GM23338 (cell line): Measurements from ENCODE around the gene LRRC17. TPM values are rescaled to one million over a fixed set of nuclear protein-coding genes. Genes with fewer than 3 reads are reported as not detected.

ENCODE experiments used
- ATAC-seq: fragments of 200-7000 bp; cut with Tn5 transposase; 3 replicates; pipeline ENCODE4 v1.9.1; 2020
- DNase-seq: peaks from one replicate; pipeline ENCODE4 v3.0.0-alpha.2; 2015; ENCODE audit warnings: low spot score
- H2AFZ ChIP-seq: fragments of 200-600 bp; sonication (generic); 2 replicates; pipeline ENCODE4 v1.8.0; 2016; ENCODE audit warnings: antibody characterized with exemption, mild to moderate bottlenecking, moderate library complexity
- H3F3A ChIP-seq: fragments of 200-600 bp; sonication (generic); replicated peaks from 2 replicates; pipeline ENCODE4 v1.8.0; 2017; ENCODE audit warnings: antibody characterized with exemption, mixed run types, low read depth
- H3K27ac ChIP-seq: fragments of 200-600 bp; sonication (generic); 2 replicates; pipeline ENCODE4 v1.6.1; 2016; ENCODE audit warnings: low read depth
- H3K27me3 ChIP-seq: fragments of 200-600 bp; sonication (generic); 2 replicates; pipeline ENCODE4 v1.8.0; 2016; ENCODE audit warnings: mild to moderate bottlenecking, mixed run types, moderate library complexity; ENCODE audit not compliant: insufficient read depth
- H3K36me3 ChIP-seq: fragments of 200-600 bp; sonication (generic); 2 replicates; pipeline ENCODE4 v1.8.0; 2016; ENCODE audit warnings: mild to moderate bottlenecking; ENCODE audit not compliant: insufficient read depth
- H3K4me1 ChIP-seq: fragments of 200-600 bp; sonication (generic); 2 replicates; pipeline ENCODE4 v1.8.0; 2016; ENCODE audit warnings: mild to moderate bottlenecking, moderate library complexity; ENCODE audit not compliant: insufficient read depth
- H3K4me2 ChIP-seq: fragments of 200-600 bp; sonication (generic); 2 replicates; pipeline ENCODE4 v1.7.1; 2017; ENCODE audit warnings: mixed run types
- H3K4me3 ChIP-seq: fragments of 200-600 bp; sonication (generic); 2 replicates; pipeline ENCODE4 v1.6.1; 2016; ENCODE audit warnings: mixed run types
- H3K79me2 ChIP-seq: fragments of 200-600 bp; sonication (generic); replicated peaks from 2 replicates; pipeline ENCODE4 v1.8.0; 2017; ENCODE audit warnings: mild to moderate bottlenecking; ENCODE audit not compliant: insufficient read depth
- H3K9me2 ChIP-seq: fragments of 200-600 bp; sonication (generic); 2 replicates; pipeline ENCODE4 v1.8.0; 2017; ENCODE audit not compliant: insufficient read depth
- H4K20me1 ChIP-seq: fragments of 200-600 bp; sonication (generic); replicated peaks from 2 replicates; pipeline ENCODE4 v1.8.0; 2017; ENCODE audit warnings: mild to moderate bottlenecking; ENCODE audit not compliant: insufficient read depth
- H3K27ac Mint-ChIP-seq: 2 replicates; pipeline ENCODE4 v1.8.0; 2020; ENCODE audit warnings: inconsistent platforms, mild to moderate bottlenecking, moderate library complexity, mixed read lengths
- H3K27me3 Mint-ChIP-seq: 3 replicates; pipeline ENCODE4 v1.8.0; 2022; ENCODE audit warnings: low read depth, mild to moderate bottlenecking, moderate library complexity, mixed read lengths, inconsistent platforms; ENCODE audit not compliant: insufficient read depth, poor library complexity
- H3K36me3 Mint-ChIP-seq: 3 replicates; pipeline ENCODE4 v1.8.0; 2021; ENCODE audit warnings: low read depth, mild to moderate bottlenecking, inconsistent platforms, moderate library complexity, mixed read lengths
- H3K4me1 Mint-ChIP-seq: 3 replicates; pipeline ENCODE4 v1.8.0; 2020; ENCODE audit warnings: mild to moderate bottlenecking, inconsistent platforms, mixed read lengths
- H3K4me3 Mint-ChIP-seq: 3 replicates; pipeline ENCODE4 v1.8.0; 2021; ENCODE audit warnings: moderate library complexity, mild to moderate bottlenecking, inconsistent platforms, mixed read lengths
- H3K9me3 Mint-ChIP-seq: 3 replicates; pipeline ENCODE4 v1.8.0; 2020; ENCODE audit warnings: moderate library complexity, mild to moderate bottlenecking, inconsistent platforms, mixed read lengths
- CREB1 ChIP-seq: fragments of 250-450 bp; sonication (Bioruptor Pico); IDR thresholded peaks from 2 replicates; pipeline ENCODE4 v1.5.0; 2020; ENCODE audit warnings: low read depth, mild to moderate bottlenecking, moderate library complexity
- CTCF ChIP-seq, 2 experiments: fragments of 200-600 bp in 1 of 2; sonication (generic) in 1 of 2; conservative IDR thresholded peaks; 2 replicates each; pipeline versions ENCODE4 v1.5.1 to v1.6.1; 2016 to 2017; ENCODE audit warnings: antibody characterized with exemption in 2 of 2, low read depth in 2 of 2, mild to moderate bottlenecking in 2 of 2, moderate library complexity in 1 of 2
- EZH2 ChIP-seq: fragments of 200-600 bp; sonication (generic); IDR thresholded peaks from one replicate; pipeline ENCODE4 v1.8.0; 2017; ENCODE audit warnings: antibody characterized with exemption, mild to moderate bottlenecking, low read depth; ENCODE audit not compliant: unreplicated experiment
- EZH2phosphoT487 ChIP-seq: fragments of 200-600 bp; sonication (generic); IDR thresholded peaks from one replicate; pipeline ENCODE4 v1.8.1; 2018; ENCODE audit warnings: antibody characterized with exemption; ENCODE audit not compliant: unreplicated experiment
- JUNB ChIP-seq: IDR thresholded peaks from one replicate; pipeline ENCODE4 v1.6.1; 2016; ENCODE audit warnings: antibody characterized with exemption; ENCODE audit not compliant: unreplicated experiment
- NANOG ChIP-seq: IDR thresholded peaks from 2 replicates; pipeline ENCODE4 v1.6.1; 2016; ENCODE audit warnings: antibody characterized with exemption, borderline replicate concordance
- POLR2AphosphoS5 ChIP-seq: IDR thresholded peaks from 2 replicates; pipeline ENCODE4 v1.6.1; 2016; ENCODE audit warnings: antibody characterized with exemption, low read depth
- REST ChIP-seq: IDR thresholded peaks from one replicate; pipeline ENCODE4 v1.6.1; 2018; ENCODE audit warnings: antibody characterized with exemption; ENCODE audit not compliant: unreplicated experiment
- STAT1 ChIP-seq: IDR thresholded peaks from one replicate; pipeline ENCODE4 v1.6.1; 2016; ENCODE audit warnings: antibody characterized with exemption; ENCODE audit not compliant: unreplicated experiment
- ZNF114 ChIP-seq: fragments of 250-450 bp; sonication (Bioruptor Pico); IDR thresholded peaks from 2 replicates; pipeline ENCODE4 v1.5.0; 2020; ENCODE audit warnings: mild to moderate bottlenecking, moderate library complexity
- ZNF331 ChIP-seq: fragments of 250-450 bp; sonication (Bioruptor Pico); IDR thresholded peaks from 2 replicates; pipeline ENCODE4 v1.5.0; 2020; ENCODE audit warnings: low read depth, mild to moderate bottlenecking, moderate library complexity
- polyA plus RNA-seq: library from polyadenylated mRNA; unstranded; fragments of >200 nt; fragmentation: Nextera tagmentation; extraction: Ambion mirVana; gene quantifications from 2 replicates; pipeline ENCODE4 v1.2.1, GENCODE V29; 2016
- total RNA-seq: library from RNA; depleted of rRNA; stranded (reverse); fragments of >200 nt; shearing (Covaris generic); gene quantifications from 2 replicates; pipeline ENCODE4 v1.2.3, GENCODE V29; 2014
- TF ChIP-seq, protein P1 (sequence below): IDR thresholded peaks from 2 replicates; pipeline ENCODE4 v1.6.1; 2016; ENCODE audit warnings: antibody characterized with exemption

The LRRC17 gene
- total and polyA plus RNA-seq, 2 experiments from 2014 or later: 2.8 to 3.1 TPM

GRCh38 chr7:102988088-102988487, 75.3 kb downstream of the LRRC17 start:
- Mint-ChIP-seq H3K4me1 (no peaks in the 10 kb centered on the region), H3K27me3 (peaks cover 2% of the 10 kb centered on the region), H3K4me3 (no peak overlapping the region), H3K36me3 (no peaks in the 10 kb centered on the region), H3K9me3 (no peaks in the 10 kb centered on the region), H3K27ac (no peak overlapping the region)
- 0 out of 2 replicates have a peak, but pooled peaks cover 7% of the 10 kb centered on the region for H3K9me2 ChIP-seq
- TF ChIP-seq STAT1 (no peak), REST (no peak), CREB1 (CRISPR knock-in tag) (no peak), NANOG (no peak)
- H2AFZ ChIP-seq: no peak overlapping the region
- H3K4me3 ChIP-seq: no peak overlapping the region
- ATAC-seq (no peak), DNase-seq (no peak)
- no peaks in the 10 kb centered on the region for H3K36me3 ChIP-seq
- no peak overlapping the region for H3K27ac ChIP-seq
- H3F3A ChIP-seq: no peaks in the 10 kb centered on the region
- H3K4me2 ChIP-seq: no peak overlapping the region
- H3K4me1 ChIP-seq: no peaks in the 10 kb centered on the region
- no peaks in the 10 kb centered on the region for H3K27me3 ChIP-seq
- no peaks in the 10 kb centered on the region for H4K20me1 ChIP-seq
- no peaks in the 10 kb centered on the region for H3K79me2 ChIP-seq

- no peak for DNase-seq
- Histone ChIP-seq H3K27ac (no peak overlapping the region), H2AFZ (no peak overlapping the region), H3K36me3 (no peaks in the 10 kb centered on the region), H3F3A (no peaks in the 10 kb centered on the region), H3K4me1 (no peaks in the 10 kb centered on the region), H3K27me3 (no peaks in the 10 kb centered on the region), H3K4me3 (no peak overlapping the region), H3K9me2 (0 out of 2 replicates have a peak, but pooled peaks cover 7% of the 10 kb centered on the region), H3K79me2 (no peaks in the 10 kb centered on the region), H4K20me1 (no peaks in the 10 kb centered on the region), H3K4me2 (no peak overlapping the region)
- no peaks in the 10 kb centered on the region for H3K36me3 Mint-ChIP-seq
- no peak for ATAC-seq
- peaks cover 2% of the 10 kb centered on the region for H3K27me3 Mint-ChIP-seq
- H3K27ac Mint-ChIP-seq: no peak overlapping the region
- H3K4me3 Mint-ChIP-seq: no peak overlapping the region
- no peaks in the 10 kb centered on the region for H3K4me1 Mint-ChIP-seq
- no peaks in the 10 kb centered on the region for H3K9me3 Mint-ChIP-seq
- TF ChIP-seq, protein P1, sequence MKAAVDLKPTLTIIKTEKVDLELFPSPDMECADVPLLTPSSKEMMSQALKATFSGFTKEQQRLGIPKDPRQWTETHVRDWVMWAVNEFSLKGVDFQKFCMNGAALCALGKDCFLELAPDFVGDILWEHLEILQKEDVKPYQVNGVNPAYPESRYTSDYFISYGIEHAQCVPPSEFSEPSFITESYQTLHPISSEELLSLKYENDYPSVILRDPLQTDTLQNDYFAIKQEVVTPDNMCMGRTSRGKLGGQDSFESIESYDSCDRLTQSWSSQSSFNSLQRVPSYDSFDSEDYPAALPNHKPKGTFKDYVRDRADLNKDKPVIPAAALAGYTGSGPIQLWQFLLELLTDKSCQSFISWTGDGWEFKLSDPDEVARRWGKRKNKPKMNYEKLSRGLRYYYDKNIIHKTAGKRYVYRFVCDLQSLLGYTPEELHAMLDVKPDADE: no peak
- TF ChIP-seq CREB1 (CRISPR knock-in tag) (no peak), EZH2phosphoT487 (no peak), CTCF (conservative IDR thresholded peaks at IDR 0.05; ENCODE audit: low read depth in 2 of 2) (no peak), NANOG (no peak), POLR2AphosphoS5 (no peak), ZNF331 (CRISPR knock-in tag) (no peak), ZNF114 (CRISPR knock-in tag) (no peak), EZH2 (no peak), JUNB (no peak), STAT1 (no peak), REST (no peak)
These were observed 76.1 kb downstream of the LRRC17 start for GRCh38 chr7:102988631-102989560.
